ENCODE data around the gene GABPB2.

The GABPB2 gene

DNA sequence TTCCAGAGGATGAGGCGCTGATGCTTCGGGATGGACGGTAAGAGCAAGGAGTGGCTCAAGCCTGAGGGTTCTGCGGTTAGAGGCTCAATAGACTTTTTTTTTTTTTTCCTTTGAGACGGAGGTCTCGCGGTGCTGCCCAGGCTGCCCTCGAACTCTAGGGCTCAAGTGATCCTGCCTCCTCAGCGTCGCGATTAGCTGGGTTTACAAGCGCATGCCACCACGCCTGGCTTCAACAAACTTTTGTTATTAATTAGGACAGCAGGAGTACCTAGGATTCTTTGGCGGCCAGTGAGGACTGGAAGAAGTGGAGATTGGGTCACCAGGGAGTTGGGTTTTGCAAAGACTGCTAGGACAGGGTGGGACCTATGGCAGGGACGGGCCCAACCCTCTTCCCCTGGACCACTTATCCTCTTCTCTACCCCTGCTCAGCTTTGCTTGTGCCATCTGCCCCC, 96.0 kb downstream of the GABPB2 start:
- TF ChIP-seq, protein P1, sequence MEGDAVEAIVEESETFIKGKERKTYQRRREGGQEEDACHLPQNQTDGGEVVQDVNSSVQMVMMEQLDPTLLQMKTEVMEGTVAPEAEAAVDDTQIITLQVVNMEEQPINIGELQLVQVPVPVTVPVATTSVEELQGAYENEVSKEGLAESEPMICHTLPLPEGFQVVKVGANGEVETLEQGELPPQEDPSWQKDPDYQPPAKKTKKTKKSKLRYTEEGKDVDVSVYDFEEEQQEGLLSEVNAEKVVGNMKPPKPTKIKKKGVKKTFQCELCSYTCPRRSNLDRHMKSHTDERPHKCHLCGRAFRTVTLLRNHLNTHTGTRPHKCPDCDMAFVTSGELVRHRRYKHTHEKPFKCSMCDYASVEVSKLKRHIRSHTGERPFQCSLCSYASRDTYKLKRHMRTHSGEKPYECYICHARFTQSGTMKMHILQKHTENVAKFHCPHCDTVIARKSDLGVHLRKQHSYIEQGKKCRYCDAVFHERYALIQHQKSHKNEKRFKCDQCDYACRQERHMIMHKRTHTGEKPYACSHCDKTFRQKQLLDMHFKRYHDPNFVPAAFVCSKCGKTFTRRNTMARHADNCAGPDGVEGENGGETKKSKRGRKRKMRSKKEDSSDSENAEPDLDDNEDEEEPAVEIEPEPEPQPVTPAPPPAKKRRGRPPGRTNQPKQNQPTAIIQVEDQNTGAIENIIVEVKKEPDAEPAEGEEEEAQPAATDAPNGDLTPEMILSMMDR (IDR thresholded peaks at IDR 0.05; ENCODE audit: low read depth, low read length) = no peak
- no peak for DNase-seq (ENCODE audit: extremely low read depth, low read depth)

DNA sequence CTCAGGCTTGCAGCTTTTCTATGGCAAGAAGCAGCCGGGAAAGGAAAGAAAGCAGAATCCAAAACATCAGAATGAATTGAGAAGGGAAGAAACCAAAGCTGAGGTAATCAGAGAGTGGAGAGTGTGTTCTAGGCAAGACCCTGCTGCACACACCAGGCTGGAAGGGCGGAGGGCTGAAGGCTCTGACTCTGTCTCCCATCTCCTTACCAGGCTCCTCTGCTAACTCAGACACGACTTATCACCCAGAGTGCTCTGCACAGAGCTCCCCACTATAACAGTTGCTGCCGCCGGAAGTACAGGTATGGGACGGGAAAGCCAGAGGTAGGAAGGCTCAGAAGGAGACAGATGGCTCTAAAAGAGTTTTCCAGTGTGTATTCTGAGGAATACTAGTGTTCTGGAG, 96.6 kb downstream of the GABPB2 start:
- no peak for DNase-seq (ENCODE audit: extremely low read depth, low read depth)
- TF ChIP-seq, protein P1 (IDR thresholded peaks at IDR 0.05; ENCODE audit: low read depth, low read length) = no peak

DNA sequence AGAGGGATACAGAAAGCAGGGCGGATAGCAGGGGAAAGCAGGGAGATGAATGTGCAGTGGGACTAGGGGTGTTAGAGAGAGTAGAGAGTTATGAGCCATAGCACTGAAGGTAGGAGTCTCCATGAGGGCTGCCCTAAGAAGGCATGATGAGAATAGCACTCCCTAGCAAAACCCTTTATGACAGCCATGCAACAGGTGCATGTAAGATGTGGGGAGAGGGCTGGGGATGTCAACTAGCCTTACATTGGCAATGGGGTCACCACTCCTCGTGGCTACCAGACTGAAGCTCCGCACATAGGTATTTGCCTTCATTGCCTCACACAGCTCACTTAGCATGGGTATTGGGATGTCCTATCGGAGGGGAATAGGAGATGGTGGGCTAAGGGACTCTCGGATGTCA, 100.6 kb downstream of the GABPB2 start:
- TF ChIP-seq, protein P1 (IDR thresholded peaks at IDR 0.05; ENCODE audit: low read depth, low read length) = no peak

More for the DNA sequence above, 100.6 kb downstream of the GABPB2 start:
- no peak for DNase-seq (ENCODE audit: extremely low read depth, low read depth)
